IgD-negative memory B cell (primary cell): Measurements from ENCODE around the gene NELFCD. TPM values are rescaled to one million over a fixed set of nuclear protein-coding genes. Genes with fewer than 3 reads are reported as not detected.
A peak's percentile ranks its signal among the peaks of the same experiment; 100 is the strongest.

Experiments used
- H3K27ac Mint-ChIP-seq, 3 donors: one replicate each; pipeline ENCODE4 v1.8.0; 2020 to 2022; ENCODE audit warnings: mild to moderate bottlenecking in 3 of 3, mixed read lengths in 3 of 3, moderate library complexity in 1 of 3
- H3K27me3 Mint-ChIP-seq: one replicate; pipeline ENCODE4 v1.8.0; 2021; ENCODE audit warnings: mixed read lengths
- H3K36me3 Mint-ChIP-seq: one replicate; pipeline ENCODE4 v1.8.0; 2020; ENCODE audit warnings: mild to moderate bottlenecking, mixed read lengths
- H3K4me1 Mint-ChIP-seq, 3 donors: one replicate each; pipeline ENCODE4 v1.8.0; 2020 to 2022; ENCODE audit warnings: mixed read lengths in 3 of 3, mild to moderate bottlenecking in 1 of 3
- H3K4me3 Mint-ChIP-seq, 4 donors: one replicate each; pipeline ENCODE4 v1.8.0; 2020 to 2022; ENCODE audit warnings: mild to moderate bottlenecking in 4 of 4, mixed read lengths in 4 of 4, moderate library complexity in 3 of 4
- H3K9me3 Mint-ChIP-seq, 3 donors: one replicate each; pipeline ENCODE4 v1.8.0; 2020 to 2021; ENCODE audit warnings: mixed read lengths in 3 of 3, mild to moderate bottlenecking in 1 of 3
- polyA plus RNA-seq: library from polyadenylated mRNA; unstranded; fragments of 300-500 nt; fragmentation: Illumina TruSeq; gene quantifications from one replicate; pipeline ENCODE4 v1.2.3, GENCODE V29; 2021

The NELFCD gene
- polyA plus RNA-seq, 1 donor from 2014 or later: 79.6 TPM

GRCh38 chr20:58995461-58996225, 14.6 kb downstream of the NELFCD start:
- Mint-ChIP-seq H3K27ac (peak overlapping the region in 2 of 3 donors; percentile 23 to 41), H3K4me3 (peak overlapping the region in 1 of 4 donors; percentile 68), H3K4me1 (peaks cover 5 to 19% (median 18%) of the 10 kb centered on the region in 3 donors), H3K36me3 (no peaks in the 10 kb centered on the region), H3K9me3 (no peaks in the 10 kb centered on the region), H3K27me3 (no peaks in the 10 kb centered on the region)

- Mint-ChIP-seq H3K9me3 (no peaks in the 10 kb centered on the region), H3K4me3 (no peak overlapping the region), H3K36me3 (no peaks in the 10 kb centered on the region), H3K27me3 (no peaks in the 10 kb centered on the region), H3K27ac (peak overlapping the region in 1 of 3 donors; percentile 41), H3K4me1 (peaks cover 5 to 19% (median 18%) of the 10 kb centered on the region in 3 donors)
Observed at GRCh38 chr20:58996226-58996611, 15.2 kb downstream of the NELFCD start.

DNA sequence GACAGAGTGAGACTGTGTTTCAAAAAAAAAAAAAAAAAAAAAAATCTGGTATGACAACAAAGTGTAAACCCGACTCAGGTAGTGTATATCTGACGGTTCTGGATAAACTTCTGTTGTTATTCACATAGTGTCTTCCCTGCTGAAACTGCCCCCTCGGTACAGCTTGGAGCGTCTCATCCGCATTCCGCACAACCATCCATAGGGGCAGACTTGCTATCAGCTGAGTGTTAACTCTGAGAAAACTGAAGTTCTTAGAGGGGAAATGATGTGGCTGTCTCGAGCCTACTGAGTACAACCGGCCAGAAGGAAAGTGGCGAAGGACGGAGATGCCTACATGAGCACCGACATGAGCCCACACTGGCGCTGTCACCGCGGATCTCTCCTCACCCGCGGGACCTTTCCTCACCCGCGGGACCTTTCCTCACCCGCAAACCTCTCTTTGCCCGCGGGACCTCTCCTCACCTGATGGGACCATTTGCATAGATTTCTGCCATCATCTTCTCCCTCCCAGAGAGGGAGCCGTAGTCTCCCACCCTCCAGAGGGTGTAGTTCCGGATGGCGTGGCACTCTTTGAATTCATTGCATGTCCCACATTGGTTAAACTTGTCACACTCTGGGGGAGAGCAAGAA, 16.2 kb downstream of the NELFCD start:
- Mint-ChIP-seq H3K9me3 (no peaks in the 10 kb centered on the region), H3K4me1 (peaks cover 5 to 19% (median 18%) of the 10 kb centered on the region in 3 donors), H3K36me3 (no peaks in the 10 kb centered on the region), H3K4me3 (no peak overlapping the region), H3K27ac (peak overlapping the region in 1 of 3 donors; percentile 54), H3K27me3 (no peaks in the 10 kb centered on the region)

DNA sequence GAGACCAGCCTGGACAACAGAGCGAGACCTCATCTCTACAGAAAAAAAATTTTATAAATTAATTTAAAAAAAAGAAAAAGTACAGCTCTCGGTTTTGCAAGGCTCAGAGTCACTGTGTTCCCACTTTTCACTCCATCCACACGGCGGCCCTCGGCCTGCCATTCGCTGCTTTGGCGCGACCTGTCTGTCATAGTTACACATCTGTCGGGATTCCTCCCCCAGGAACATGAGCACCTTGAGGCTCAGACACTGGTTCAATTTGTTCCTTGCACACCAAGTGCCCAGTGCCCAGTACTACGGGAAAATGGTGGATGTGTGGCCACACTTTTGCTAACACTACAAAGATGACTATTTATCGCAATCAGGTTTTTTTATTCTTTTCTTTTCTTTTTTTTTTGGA, 17.6 kb downstream of the NELFCD start:
- H3K4me1 Mint-ChIP-seq: peaks cover 16 to 27% (median 26%) of the 10 kb centered on the region in 3 donors
- H3K4me3 Mint-ChIP-seq: no peak overlapping the region
- peaks cover under 1% of the 10 kb centered on the region for H3K36me3 Mint-ChIP-seq
- H3K27ac Mint-ChIP-seq: peak overlapping the region in 1 of 3 donors; percentile 53
- H3K9me3 Mint-ChIP-seq: no peaks in the 10 kb centered on the region
- H3K27me3 Mint-ChIP-seq: no peaks in the 10 kb centered on the region

DNA sequence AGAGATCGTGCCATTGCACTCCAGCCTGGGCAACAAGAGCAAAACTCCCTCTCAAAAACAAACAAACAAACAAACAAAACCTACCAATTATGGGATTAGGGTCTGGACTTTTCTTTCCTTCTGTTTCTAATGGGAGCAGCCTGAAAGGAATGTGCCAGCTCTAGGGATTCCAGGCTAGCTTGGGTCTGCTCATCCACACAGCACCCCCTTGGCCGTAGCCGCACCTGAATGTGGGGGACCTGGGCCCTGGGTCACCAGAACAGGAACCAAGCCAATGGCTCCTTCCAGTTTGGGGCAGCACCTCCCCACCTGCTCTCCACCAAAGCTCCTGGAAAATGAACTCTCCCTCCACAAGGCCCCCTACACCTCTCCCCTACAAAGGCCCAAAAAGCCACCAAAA, 19.3 kb downstream of the NELFCD start:
- H3K4me1 Mint-ChIP-seq: peaks cover 27 to 31% (median 29%) of the 10 kb centered on the region in 3 donors
- no peaks in the 10 kb centered on the region for H3K9me3 Mint-ChIP-seq
- H3K4me3 Mint-ChIP-seq: no peak overlapping the region
- no peak overlapping the region for H3K27ac Mint-ChIP-seq
- no peaks in the 10 kb centered on the region for H3K27me3 Mint-ChIP-seq
- peaks cover 8% of the 10 kb centered on the region for H3K36me3 Mint-ChIP-seq

- H3K27ac Mint-ChIP-seq: no peak overlapping the region
Observed at GRCh38 chr20:59001068-59001448, 20.0 kb downstream of the NELFCD start.

DNA sequence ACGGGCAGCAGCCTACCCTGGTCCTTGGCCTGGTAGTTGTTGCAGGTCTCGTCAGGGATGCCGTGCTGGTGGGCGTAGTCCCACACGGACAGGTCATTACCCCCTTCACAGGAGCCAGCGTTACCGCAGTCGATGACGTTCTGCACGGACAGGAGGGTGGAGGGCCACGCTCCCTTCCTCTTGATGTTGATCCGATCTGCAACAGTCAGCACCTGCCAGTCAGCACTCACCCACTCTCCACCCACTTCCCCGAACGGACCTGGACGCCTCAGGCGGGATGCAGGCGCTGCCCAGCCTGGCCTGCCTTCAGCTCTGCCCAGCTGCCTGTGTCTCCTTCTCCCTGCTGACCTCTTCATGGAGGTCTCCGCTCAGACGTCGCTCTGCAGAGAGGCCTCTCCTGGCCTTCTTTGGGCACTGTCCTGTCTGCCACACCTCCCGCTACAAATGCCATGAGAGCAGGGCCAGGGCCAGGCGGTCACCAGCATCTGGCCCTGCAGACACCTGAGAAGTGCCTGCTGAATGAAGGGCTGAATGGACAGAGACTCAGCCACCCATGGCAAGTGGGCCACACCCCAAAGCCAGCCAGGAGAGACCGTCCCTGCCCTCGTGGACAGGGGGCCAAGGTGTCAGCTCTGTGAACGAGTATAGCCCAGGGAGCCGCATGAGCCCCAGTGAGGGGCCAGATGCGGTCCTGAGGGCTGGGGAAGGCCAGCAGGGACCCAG, 20.6 kb downstream of the NELFCD start:
- H3K27ac Mint-ChIP-seq: peak overlapping the region in 2 of 3 donors; percentile 19 to 95
- peaks cover 8% of the 10 kb centered on the region for H3K36me3 Mint-ChIP-seq
- no peaks in the 10 kb centered on the region for H3K27me3 Mint-ChIP-seq
- H3K9me3 Mint-ChIP-seq: no peaks in the 10 kb centered on the region
- peaks cover 21 to 27% (median 25%) of the 10 kb centered on the region in 3 donors for H3K4me1 Mint-ChIP-seq
- H3K4me3 Mint-ChIP-seq: peak overlapping the region in 1 of 4 donors; percentile 91

More at GRCh38 chr20:59001068-59001448, 20.0 kb downstream of the NELFCD start:
- Mint-ChIP-seq H3K36me3 (peaks cover 8% of the 10 kb centered on the region), H3K27me3 (no peaks in the 10 kb centered on the region), H3K4me3 (no peak overlapping the region), H3K9me3 (no peaks in the 10 kb centered on the region), H3K4me1 (peaks cover 22 to 27% (median 25%) of the 10 kb centered on the region in 3 donors)

DNA sequence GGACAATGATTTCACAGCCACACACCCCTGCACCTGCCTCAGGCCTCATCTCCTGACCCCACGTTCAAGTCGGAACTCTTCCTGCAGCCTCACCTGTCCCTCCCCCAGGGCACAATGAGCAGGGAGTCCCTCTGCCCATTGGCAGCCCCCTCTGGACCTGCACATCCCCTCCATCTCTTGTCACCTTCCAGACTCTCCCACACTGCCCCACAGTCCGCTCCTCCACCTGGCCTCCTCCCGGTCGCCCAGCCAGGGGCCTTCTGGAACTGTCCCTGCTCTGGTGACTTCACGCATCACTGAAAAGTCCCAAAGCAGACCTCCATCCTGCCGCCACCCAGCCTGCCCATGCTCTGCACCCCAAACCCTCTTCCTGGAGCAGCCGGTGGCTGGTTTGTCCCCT, 21.3 kb downstream of the NELFCD start:
- peak overlapping the region; percentile 38 to 97 (median 65) for H3K4me3 Mint-ChIP-seq
- H3K4me1 Mint-ChIP-seq: peaks cover 21 to 27% (median 25%) of the 10 kb centered on the region in 3 donors
- H3K27me3 Mint-ChIP-seq: no peaks in the 10 kb centered on the region
- H3K27ac Mint-ChIP-seq: peak overlapping the region; percentile 95 to 99 (median 97)
- no peaks in the 10 kb centered on the region for H3K9me3 Mint-ChIP-seq
- peaks cover 8% of the 10 kb centered on the region for H3K36me3 Mint-ChIP-seq

DNA sequence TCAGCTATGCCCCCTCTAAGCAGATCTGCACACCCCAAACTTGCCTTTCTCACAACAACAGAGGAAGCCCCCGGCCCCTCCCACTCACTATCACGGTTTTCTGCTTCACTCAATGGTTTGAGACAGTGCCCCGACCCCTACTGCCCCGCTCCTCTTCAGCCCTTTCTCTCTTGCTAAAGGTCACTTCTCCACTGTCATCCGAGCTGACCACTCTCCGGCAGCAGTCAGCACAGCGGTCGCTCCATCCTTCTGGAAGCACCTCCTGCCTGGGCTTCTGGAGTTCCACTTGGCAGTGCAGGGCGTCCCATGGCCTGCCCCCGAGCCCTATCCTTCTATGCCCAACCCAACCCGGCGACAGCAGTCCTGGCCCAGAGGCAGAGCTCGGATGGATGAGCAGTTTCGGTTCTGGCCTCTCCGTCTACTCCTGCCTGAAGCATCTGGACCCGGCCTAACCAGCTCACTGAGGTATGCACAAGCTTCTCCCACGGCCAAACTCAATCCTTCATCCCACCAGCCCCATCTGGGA, 21.9 kb downstream of the NELFCD start:
- H3K36me3 Mint-ChIP-seq: peaks cover 8% of the 10 kb centered on the region

GRCh38 chr20:59003836-59004492, 22.9 kb downstream of the NELFCD start:
- no peaks in the 10 kb centered on the region for H3K27me3 Mint-ChIP-seq
- peak overlapping the region; percentile 95 to 99 (median 97) for H3K27ac Mint-ChIP-seq
- H3K36me3 Mint-ChIP-seq: peaks cover 8% of the 10 kb centered on the region
- peaks cover 27 to 31% (median 28%) of the 10 kb centered on the region in 3 donors for H3K4me1 Mint-ChIP-seq
- H3K4me3 Mint-ChIP-seq: peak overlapping the region; percentile 89 to 97 (median 94)
- H3K9me3 Mint-ChIP-seq: no peaks in the 10 kb centered on the region

More for the DNA sequence above, 21.9 kb downstream of the NELFCD start:
- Mint-ChIP-seq H3K4me3 (peak overlapping the region; percentile 38 to 97 (median 86)), H3K9me3 (no peaks in the 10 kb centered on the region), H3K27me3 (no peaks in the 10 kb centered on the region), H3K4me1 (peaks cover 25 to 27% (median 26%) of the 10 kb centered on the region in 3 donors), H3K27ac (peak overlapping the region; percentile 95 to 99 (median 97))

- H3K36me3 Mint-ChIP-seq: peaks cover 8% of the 10 kb centered on the region
- H3K27ac Mint-ChIP-seq: peak overlapping the region; percentile 95 to 99 (median 97)
- H3K4me3 Mint-ChIP-seq: peak overlapping the region; percentile 89 to 97 (median 94)
- peaks cover 27 to 31% (median 29%) of the 10 kb centered on the region in 3 donors for H3K4me1 Mint-ChIP-seq
- H3K9me3 Mint-ChIP-seq: no peaks in the 10 kb centered on the region
- H3K27me3 Mint-ChIP-seq: no peaks in the 10 kb centered on the region
Observed at GRCh38 chr20:59004493-59004762, 23.4 kb downstream of the NELFCD start.

DNA sequence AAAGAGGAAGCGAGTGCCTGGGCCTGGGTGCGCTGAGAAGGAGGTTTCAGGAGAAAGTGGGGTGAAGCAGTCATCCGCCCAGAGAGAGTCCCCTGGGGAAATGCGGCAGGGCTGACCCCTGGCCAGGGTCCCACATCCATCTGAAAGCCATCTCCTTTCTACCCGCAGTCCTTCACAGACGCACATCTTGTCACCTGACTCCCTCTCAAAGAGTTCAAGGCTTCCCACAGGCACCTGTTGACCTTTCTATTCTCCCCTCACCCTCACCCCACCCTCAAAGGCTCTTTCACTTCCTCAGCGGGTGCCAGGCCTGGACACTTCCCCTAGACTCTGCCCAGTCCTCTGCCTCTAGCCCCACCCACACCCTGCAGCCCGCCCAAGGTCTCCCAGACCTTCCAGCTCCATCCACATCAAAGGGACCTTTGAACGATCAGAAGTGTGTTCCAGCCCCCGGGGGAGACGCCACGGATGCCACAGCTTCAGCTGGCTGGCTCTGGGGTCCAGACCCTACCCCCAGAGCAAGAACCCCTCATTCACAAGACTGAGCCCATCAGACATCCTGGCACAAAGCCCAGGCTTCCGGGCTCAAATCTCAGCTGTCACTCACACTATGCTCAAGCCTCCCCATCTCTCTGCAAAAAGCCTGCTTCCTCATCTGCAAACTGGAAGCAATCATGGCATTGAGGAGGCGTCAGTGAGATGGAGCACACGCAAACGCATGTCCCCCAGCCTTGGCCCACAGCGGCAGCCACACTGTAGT, 23.9 kb downstream of the NELFCD start:
- peaks cover 27 to 33% (median 30%) of the 10 kb centered on the region in 3 donors for H3K4me1 Mint-ChIP-seq
- H3K36me3 Mint-ChIP-seq: peaks cover 8% of the 10 kb centered on the region
- no peaks in the 10 kb centered on the region for H3K9me3 Mint-ChIP-seq
- H3K27ac Mint-ChIP-seq: peak overlapping the region; percentile 95 to 99 (median 97)
- H3K27me3 Mint-ChIP-seq: no peaks in the 10 kb centered on the region
- H3K4me3 Mint-ChIP-seq: peak overlapping the region; percentile 89 to 97 (median 94)

DNA sequence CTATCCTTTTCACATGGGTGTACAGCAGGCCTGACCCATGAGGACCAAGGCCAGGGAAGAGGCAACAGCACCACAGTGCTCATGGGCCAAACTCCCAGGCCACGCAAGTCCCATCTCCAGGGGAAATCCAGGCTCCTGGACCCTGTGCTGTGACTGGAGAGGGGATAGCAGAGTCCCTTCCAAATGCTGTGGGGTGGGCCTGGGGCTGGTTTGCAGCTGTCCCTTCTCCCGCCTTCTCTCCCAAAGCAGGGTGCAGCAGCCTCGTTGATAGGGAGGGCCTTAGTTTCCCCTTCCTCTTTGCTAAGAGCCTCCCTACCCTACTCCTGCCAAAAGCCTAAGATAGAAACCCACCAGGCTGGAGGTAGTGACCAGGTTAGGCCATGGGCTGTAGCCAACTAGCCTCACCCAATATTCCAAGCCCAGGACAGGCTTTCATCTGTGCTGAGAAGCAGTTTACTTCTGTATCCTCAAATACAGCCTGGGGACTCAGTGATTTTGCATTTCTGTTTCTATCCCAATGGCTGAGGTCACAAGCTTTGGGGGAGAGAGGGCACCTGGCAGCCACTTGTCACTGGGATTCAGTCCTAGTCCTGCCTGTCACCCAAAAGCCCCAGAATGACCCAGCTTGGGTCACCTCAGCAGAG, 24.6 kb downstream of the NELFCD start:
- H3K27me3 Mint-ChIP-seq: no peaks in the 10 kb centered on the region
- H3K4me1 Mint-ChIP-seq: peaks cover 29 to 37% (median 31%) of the 10 kb centered on the region in 3 donors
- peaks cover 8% of the 10 kb centered on the region for H3K36me3 Mint-ChIP-seq
- peak overlapping the region; percentile 95 to 99 (median 97) for H3K27ac Mint-ChIP-seq
- no peaks in the 10 kb centered on the region for H3K9me3 Mint-ChIP-seq
- H3K4me3 Mint-ChIP-seq: peak overlapping the region; percentile 89 to 97 (median 94)
